Stomach (tissue), 9 donors: Measurements from ENCODE around the gene PHACTR3. TPM values are rescaled to one million over a fixed set of nuclear protein-coding genes. Genes with fewer than 3 reads are reported as not detected.

Experiments used
- DNase-seq, 2 donors: peaks; one replicate each; pipeline versions ENCODE4 v3.0.0 to v3.0.0-alpha.2; 2013 to 2019
- H3K27ac ChIP-seq, 5 donors: fragments of 200-600 bp in 4 of 5; sonication (generic) in 4 of 5; one replicate each; pipeline ENCODE4 v1.5.1; 2013 to 2019; ENCODE audit warnings: mild to moderate bottlenecking in 1 of 5, moderate library complexity in 1 of 5
- H3K27me3 ChIP-seq, 3 donors: fragments of 200-600 bp; sonication (generic); one replicate each; pipeline ENCODE4 v1.5.1; 2017 to 2019; ENCODE audit warnings: mixed run types in 1 of 3
- H3K36me3 ChIP-seq, 4 donors: fragments of 200-600 bp; sonication (generic); 1 replicate in 3 of 4; 2 replicates in 1 of 4; pipeline ENCODE4 v1.5.1; 2016 to 2019
- H3K4me1 ChIP-seq, 4 donors: fragments of 200-600 bp; sonication (generic); one replicate each; pipeline ENCODE4 v1.5.1; 2016 to 2019
- H3K4me3 ChIP-seq, 4 donors: fragments of 200-600 bp; sonication (generic) in 3 of 4; one replicate each; pipeline ENCODE4 v1.5.1; 2016 to 2019; ENCODE audit warnings: mild to moderate bottlenecking in 1 of 4
- H3K9me3 ChIP-seq, 4 donors: fragments of 200-600 bp; sonication (generic); one replicate each; pipeline ENCODE4 v1.5.1; 2016 to 2019
- EP300 ChIP-seq: sonication (generic); formaldehyde crosslinking; IDR thresholded peaks from one replicate; pipeline ENCODE4 v1.6.1; 2017; ENCODE audit warnings: antibody characterized with exemption
- POLR2A ChIP-seq, 4 donors: fragments of 450-650 bp; IDR thresholded peaks; one replicate each; pipeline ENCODE4 v1.6.1; 2016; ENCODE audit warnings: antibody characterized with exemption in 4 of 4, control low read depth in 2 of 4, mild to moderate bottlenecking in 1 of 4, moderate library complexity in 1 of 4
- POLR2AphosphoS5 ChIP-seq, 3 donors: sonication (generic); formaldehyde crosslinking; IDR thresholded peaks; one replicate each; pipeline ENCODE4 v1.6.1; 2016; ENCODE audit warnings: antibody characterized with exemption in 3 of 3
- WGBS, 5 donors: extraction: QIAGEN DNeasy Blood & Tissue Kit in 3 of 5; methylation state at CpG; one replicate each; pipeline versions ENCODE4 v1.1.5 to v1.1.7; 2013 to 2018; 5-methylcytosine and 5-hydroxymethylcytosine counted together
- intact Hi-C: fragments of 100-400 bp; cut with DNase I; formaldehyde crosslinking; loops from one replicate; pipeline ENCODE4 v1.15.1; 2023; ENCODE audit warnings: low total_unique reads
- polyA plus RNA-seq, 3 donors: library from polyadenylated mRNA; stranded (reverse); fragments of 200-250 nt; gene quantifications; one replicate each; pipeline ENCODE4 v1.2.3, GENCODE V29; 2013
- total RNA-seq, 5 donors: library from RNA; depleted of rRNA; stranded (reverse); fragments of >200 nt; gene quantifications; one replicate each; pipeline versions ENCODE4 v1.1.0 to v1.2.3, GENCODE V29; 2014 to 2016
- TF ChIP-seq, protein P1 (sequence below), 7 experiments: fragments of 450-650 bp in 4 of 7; fragments of 200-600 bp in 3 of 7; sonication (generic) in 3 of 7; IDR thresholded peaks; one replicate each; pipeline ENCODE4 v1.5.1; 2016 to 2019; ENCODE audit warnings: antibody characterized with exemption in 7 of 7, control low read depth in 2 of 7, mild to moderate bottlenecking in 1 of 7
- donor health status: healthy with polysubstance abuse.
- donor health status: Bipolar disorder and iron deficiency.
- donor health status: healthy.

The PHACTR3 gene
- total and polyA plus RNA-seq, 8 donors: 0.55 to 3.7 (median 3.2) TPM; not detected in 3

DNA sequence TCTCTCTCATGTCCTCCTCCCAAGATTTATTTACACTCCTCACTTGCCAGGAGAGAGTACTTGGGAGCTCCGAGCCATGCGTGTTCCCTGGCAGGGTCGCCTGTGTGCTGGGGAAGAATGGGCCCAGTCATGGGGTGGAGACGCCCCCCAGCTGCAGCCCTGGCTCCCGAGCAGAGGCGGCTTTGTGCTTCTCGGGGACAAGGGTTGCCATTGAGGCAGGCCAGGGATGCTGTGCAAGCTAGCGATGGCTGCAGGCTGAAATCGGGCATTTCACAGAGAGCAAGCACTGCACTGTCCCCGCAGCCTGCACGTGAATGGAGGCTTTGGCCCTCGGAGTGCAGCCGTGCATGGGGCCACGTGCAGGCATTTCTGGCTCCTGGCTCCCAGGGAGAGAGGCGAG, 23.8 kb downstream of the PHACTR3 start:
- peak in 1 of 2 donors; percentile 45 for DNase-seq
- TF ChIP-seq EP300 (no peak), POLR2AphosphoS5 (IDR thresholded peaks at IDR 0.05) (no peak), POLR2A (IDR thresholded peaks at IDR 0.05) (no peak)
- TF ChIP-seq, protein P1, sequence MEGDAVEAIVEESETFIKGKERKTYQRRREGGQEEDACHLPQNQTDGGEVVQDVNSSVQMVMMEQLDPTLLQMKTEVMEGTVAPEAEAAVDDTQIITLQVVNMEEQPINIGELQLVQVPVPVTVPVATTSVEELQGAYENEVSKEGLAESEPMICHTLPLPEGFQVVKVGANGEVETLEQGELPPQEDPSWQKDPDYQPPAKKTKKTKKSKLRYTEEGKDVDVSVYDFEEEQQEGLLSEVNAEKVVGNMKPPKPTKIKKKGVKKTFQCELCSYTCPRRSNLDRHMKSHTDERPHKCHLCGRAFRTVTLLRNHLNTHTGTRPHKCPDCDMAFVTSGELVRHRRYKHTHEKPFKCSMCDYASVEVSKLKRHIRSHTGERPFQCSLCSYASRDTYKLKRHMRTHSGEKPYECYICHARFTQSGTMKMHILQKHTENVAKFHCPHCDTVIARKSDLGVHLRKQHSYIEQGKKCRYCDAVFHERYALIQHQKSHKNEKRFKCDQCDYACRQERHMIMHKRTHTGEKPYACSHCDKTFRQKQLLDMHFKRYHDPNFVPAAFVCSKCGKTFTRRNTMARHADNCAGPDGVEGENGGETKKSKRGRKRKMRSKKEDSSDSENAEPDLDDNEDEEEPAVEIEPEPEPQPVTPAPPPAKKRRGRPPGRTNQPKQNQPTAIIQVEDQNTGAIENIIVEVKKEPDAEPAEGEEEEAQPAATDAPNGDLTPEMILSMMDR (IDR thresholded peaks at IDR 0.05): no peak
- 72 to 82% (median 79%) methylated on average over 7 to 15 of the region's 15 CpGs for WGBS, 5 donors
- H3K27ac ChIP-seq: no peak overlapping the region
- H3K4me1 ChIP-seq: no peaks in the 10 kb centered on the region
- H3K9me3 ChIP-seq: peaks cover 0 to 8% (median 0%) of the 10 kb centered on the region in 4 donors
- H3K36me3 ChIP-seq: no peaks in the 10 kb centered on the region
- intact Hi-C loops: no loop called here
- H3K4me3 ChIP-seq: no peak overlapping the region
- H3K27me3 ChIP-seq: peaks cover 0 to 60% (median 0%) of the 10 kb centered on the region in 3 donors

DNA sequence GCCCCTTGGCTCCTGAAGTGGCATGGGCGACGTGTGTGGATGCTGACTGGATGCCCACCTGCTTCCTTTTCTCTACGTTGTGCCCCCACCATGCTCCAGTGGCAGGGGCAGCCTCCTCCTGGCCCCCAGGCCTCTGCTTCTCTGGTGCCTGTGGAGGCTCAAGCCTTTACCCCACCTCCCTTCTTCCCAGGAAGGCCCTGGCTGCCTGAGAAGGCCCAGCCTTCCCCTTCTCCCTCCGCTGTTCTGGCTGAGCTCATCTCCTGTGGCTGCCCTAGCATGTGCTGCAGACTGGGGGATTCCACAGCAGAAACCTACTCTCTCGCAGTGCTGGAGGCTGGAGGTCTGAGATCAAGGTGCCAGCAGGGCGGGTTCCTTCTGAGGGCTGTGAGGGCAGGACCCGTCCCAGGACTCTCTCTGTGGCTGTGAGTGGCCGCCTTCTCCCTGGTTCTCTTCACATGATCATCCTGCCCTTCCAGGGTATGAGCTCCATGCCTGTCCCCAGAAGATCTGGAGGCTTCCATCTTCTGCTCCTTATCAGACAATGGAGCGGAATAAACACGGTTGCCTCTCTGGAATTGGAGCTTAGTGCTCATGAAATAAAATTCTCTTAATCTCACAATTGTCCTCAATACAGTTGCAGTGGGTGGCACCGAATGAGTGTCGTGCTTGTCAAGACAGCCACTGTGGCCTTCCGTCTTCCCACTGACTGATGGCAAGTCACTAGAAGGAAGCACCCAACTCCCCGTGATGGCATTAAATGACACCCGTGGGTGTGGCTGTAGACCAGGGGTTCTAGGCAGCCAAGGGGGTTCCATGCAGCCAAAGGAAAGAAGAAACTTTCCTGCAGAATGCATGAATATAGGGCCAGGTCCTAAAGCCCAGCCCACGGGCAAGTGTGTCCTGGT, 25.1 kb downstream of the PHACTR3 start:
- no peak for DNase-seq
- no peak overlapping the region for H3K27ac ChIP-seq
- H3K36me3 ChIP-seq: no peaks in the 10 kb centered on the region
- 79 to 88% (median 86%) methylated on average over 15 to 16 of the region's 16 CpGs for WGBS, 5 donors
- intact Hi-C loops: no loop called here
- H3K27me3 ChIP-seq: peaks cover 0 to 58% (median 0%) of the 10 kb centered on the region in 3 donors
- no peak overlapping the region for H3K4me3 ChIP-seq
- TF ChIP-seq POLR2AphosphoS5 (IDR thresholded peaks at IDR 0.05) (no peak), POLR2A (IDR thresholded peaks at IDR 0.05) (no peak), EP300 (no peak)
- TF ChIP-seq, protein P1 (IDR thresholded peaks at IDR 0.05): no peak
- H3K4me1 ChIP-seq: no peaks in the 10 kb centered on the region
- H3K9me3 ChIP-seq: peaks cover 0 to 8% (median 0%) of the 10 kb centered on the region in 4 donors

DNA sequence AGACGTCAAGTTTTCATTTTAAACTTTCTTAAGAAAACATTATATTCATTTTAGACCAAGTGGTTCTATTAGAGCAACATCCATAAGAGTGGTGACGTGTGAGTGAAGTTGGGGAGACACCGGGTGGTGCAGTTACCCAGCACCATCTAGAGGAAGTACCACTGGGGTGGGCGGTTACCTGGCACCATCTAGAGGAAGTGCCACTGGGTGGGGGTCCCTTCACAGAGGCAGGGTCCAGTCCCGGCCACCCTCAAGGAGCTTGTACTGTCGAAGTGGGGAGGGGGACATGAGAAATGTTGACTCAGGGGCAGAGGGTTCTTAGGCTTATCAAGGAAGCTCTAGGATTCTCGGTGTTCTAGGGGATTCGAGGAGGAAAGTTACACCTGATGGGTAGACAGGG, 26.2 kb downstream of the PHACTR3 start:
- H3K9me3 ChIP-seq: peaks cover 0 to 8% (median 0%) of the 10 kb centered on the region in 4 donors
- intact Hi-C loops: no loop called here
- no peaks in the 10 kb centered on the region for H3K36me3 ChIP-seq
- peaks cover 0 to 62% (median 0%) of the 10 kb centered on the region in 3 donors for H3K27me3 ChIP-seq
- 55 to 73% (median 60%) methylated on average over 8 of the region's 8 CpGs for WGBS, 5 donors
- no peak overlapping the region for H3K27ac ChIP-seq
- no peaks in the 10 kb centered on the region for H3K4me1 ChIP-seq
- DNase-seq: no peak
- TF ChIP-seq EP300: no peak
- no peak for TF ChIP-seq POLR2A (IDR thresholded peaks at IDR 0.05)
- H3K4me3 ChIP-seq: no peak overlapping the region

DNA sequence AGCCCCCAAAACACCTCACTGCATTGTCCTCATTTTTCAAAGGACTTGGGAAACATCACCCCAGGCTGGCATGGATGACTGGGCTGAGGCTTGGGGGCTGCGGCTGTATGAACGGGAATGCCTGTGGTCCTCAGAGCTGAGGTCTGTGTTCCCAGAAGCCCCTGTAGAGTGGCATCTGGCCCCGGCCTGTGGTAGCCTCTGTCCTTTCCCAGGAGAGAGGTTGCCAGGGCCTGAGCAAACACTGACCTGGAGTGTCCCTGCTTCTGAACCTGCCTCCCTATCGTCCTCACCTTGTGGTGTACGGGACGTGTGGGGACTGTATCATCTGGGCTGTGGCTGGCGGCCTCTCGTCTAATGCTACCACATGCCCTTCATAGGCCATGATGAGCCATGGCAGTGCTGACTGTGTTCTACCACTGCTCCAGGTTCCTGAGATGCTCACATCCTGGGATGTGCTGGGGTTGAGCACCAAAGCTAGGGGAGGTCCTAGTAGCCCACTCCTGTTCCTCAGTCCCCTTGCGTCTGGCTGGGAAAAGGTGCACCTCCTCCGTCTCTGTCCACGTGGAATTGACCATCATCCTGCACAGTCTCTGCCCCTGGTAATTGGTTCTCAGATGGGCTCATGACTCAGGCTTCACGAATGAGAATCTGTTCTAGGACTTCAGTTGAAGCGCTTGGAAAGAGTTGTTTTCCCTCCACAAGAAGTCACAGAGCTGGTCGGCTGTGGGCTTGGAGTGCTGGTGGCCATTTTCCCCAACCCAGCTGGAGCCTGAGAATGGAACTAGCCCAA, 27.6 kb downstream of the PHACTR3 start:
- no peak for DNase-seq
- Histone ChIP-seq H3K27ac (no peak overlapping the region), H3K36me3 (no peaks in the 10 kb centered on the region), H3K27me3 (peaks cover 0 to 68% (median 0%) of the 10 kb centered on the region in 3 donors), H3K4me3 (no peak overlapping the region), H3K9me3 (peaks cover 0 to 4% (median 0%) of the 10 kb centered on the region in 4 donors), H3K4me1 (no peaks in the 10 kb centered on the region)
- 86 to 89% (median 88%) methylated on average over 9 to 14 of the region's 14 CpGs for WGBS, 5 donors
- intact Hi-C loops: no loop called here
- TF ChIP-seq, protein P1 (IDR thresholded peaks at IDR 0.05): no peak
- TF ChIP-seq POLR2A (IDR thresholded peaks at IDR 0.05): no peak
- TF ChIP-seq POLR2AphosphoS5 (IDR thresholded peaks at IDR 0.05): no peak
- TF ChIP-seq EP300: no peak
